ENCODE measurements around the gene CAP2.

The CAP2 gene, protein sequence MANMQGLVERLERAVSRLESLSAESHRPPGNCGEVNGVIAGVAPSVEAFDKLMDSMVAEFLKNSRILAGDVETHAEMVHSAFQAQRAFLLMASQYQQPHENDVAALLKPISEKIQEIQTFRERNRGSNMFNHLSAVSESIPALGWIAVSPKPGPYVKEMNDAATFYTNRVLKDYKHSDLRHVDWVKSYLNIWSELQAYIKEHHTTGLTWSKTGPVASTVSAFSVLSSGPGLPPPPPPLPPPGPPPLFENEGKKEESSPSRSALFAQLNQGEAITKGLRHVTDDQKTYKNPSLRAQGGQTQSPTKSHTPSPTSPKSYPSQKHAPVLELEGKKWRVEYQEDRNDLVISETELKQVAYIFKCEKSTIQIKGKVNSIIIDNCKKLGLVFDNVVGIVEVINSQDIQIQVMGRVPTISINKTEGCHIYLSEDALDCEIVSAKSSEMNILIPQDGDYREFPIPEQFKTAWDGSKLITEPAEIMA

DNA sequence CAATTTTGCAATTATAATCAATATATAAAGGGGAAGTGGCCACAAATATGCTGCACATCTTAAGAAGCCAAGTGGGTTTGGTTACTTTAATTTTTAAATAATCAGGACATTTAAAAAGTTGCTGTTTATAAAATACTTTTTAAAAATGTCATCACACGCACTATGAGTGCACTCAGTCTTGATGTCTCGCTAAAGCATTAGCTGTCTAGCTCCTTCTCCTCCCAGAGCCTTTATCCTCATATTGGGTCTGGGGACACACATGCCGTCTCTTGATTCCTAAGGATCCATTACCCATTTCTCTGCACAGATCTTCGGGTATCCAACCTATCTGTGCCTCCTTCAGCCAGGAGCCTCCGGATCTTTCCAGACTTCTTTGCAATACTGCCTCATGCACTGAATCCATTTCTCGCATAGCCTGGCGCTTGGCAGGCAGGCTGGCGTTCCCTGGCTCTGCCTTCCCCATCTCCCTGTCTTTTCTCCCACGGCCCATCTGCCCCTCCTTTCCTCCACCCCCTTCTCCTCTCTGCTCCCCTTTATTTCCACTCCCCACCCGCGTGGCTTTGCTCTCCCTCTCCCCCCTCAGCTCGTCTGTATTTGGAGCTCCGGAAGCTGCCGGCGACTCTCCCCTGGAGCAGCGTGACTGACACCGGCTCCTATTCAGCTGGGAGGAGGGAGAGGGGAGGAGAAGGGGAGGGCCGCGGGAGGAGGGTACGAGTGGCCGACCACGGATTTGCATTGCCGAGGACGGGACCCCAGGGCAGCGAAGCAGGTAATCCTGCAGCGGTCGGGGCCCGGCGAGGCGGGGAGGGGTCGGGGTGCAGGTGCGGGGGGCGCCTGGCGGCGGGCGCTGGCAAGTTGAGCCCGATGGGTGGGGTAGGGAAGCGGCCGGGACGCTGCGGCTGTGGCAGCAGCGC is at the start of gene CAP2:
Gene CAP2, plus strand, starts transcription at position 618 of the 914 bp plus-strand sequence. CDS start 27,961 bp downstream, outside the sequence.
- peak within 1 kb of the TSS; percentile 66 to 86 (median 80) for H3K4me3 ChIP-seq
- H3K4me1 ChIP-seq, result peaks cover 0 to 19% (median 13%) of the 10 kb centered on the region in 10 experiments; a peak in 17 of 20 replicates
- peaks cover 0 to 16% (median 9%) of the 10 kb centered on the region in 11 experiments; a peak in 7 of 22 replicates for H3K36me3 ChIP-seq
- TF ChIP-seq Cebpa-rat (IDR thresholded peaks at IDR 0.05), result no peak
- peak within 1 kb of the TSS; percentile 72 to 92 (median 83) for H3K9ac ChIP-seq
- H3K4me2 ChIP-seq, result peak within 1 kb of the TSS; percentile 79 to 97 (median 89)
- peak within 1 kb of the TSS in 10 of 11 experiments; percentile 9 to 86 (median 82); a peak in 20 of 22 replicates for H3K27ac ChIP-seq
- H3K9me3 ChIP-seq (replicated peaks in 1 of 11), result peaks cover 0 to 21% (median 9%) of the 10 kb centered on the region in 11 experiments; a peak in 13 of 22 replicates
- peaks cover 0 to 14% (median 0%) of the 10 kb centered on the region in 11 experiments; a peak in 7 of 22 replicates for H3K27me3 ChIP-seq
- H4K20me1 ChIP-seq, result no peaks in the 10 kb centered on the region

DNA sequence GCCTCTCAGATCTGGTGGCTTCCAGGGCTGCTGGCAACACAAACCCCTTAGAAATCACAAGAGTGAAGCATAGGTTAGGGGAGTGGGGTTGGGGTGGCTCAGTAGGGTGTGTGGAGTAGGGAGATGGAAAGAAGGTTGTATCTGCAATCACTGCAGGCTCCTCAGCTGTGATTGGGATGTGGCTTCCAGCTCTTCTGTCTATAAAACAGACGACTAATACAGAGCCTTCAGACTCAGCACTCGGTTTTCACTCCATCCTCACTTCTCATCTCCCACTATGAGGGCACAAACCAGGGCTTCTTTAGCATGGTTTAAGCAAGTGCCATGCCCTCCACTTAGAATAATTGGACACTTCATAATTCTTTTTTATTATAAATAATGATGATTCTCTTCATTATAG is 46.4 kb upstream of the CAP2 start:
- Histone ChIP-seq H3K4me2 (no peak overlapping the region), H3K4me3 (no peak overlapping the region), H3K27me3 (no peaks in the 10 kb centered on the region), H3K4me1 (no peaks in the 10 kb centered on the region), H4K20me1 (no peaks in the 10 kb centered on the region), H3K9ac (no peak overlapping the region), H3K27ac (no peak overlapping the region), H3K36me3 (no peaks in the 10 kb centered on the region), H3K9me3 (replicated peaks in 1 of 11) (peaks cover 5 to 18% (median 11%) of the 10 kb centered on the region in 11 experiments; a peak in 19 of 22 replicates)
- no peak for TF ChIP-seq Cebpa-rat (IDR thresholded peaks at IDR 0.05)

DNA sequence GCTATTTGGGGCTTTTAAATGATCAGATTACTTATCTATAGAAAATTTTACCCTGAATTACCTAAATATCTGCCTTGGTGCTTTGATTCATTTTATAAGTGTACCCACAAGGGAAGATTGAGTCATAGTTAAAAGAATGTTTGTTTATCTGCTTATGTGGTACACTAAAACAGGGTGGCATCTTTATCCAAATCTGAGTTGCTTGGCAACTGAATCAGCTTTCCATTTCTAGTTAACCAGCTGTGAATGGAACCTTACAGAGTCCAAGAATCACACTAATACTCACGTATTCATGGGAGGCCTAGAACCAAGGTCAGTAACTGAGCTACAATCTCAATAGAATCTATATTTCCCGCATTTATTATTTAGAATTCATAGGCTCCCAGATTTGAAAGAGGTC is 44.0 kb upstream of the CAP2 start:
- Histone ChIP-seq H3K4me3 (no peak overlapping the region), H3K4me1 (peaks cover 0 to 12% (median 10%) of the 10 kb centered on the region in 10 experiments; a peak in 14 of 20 replicates), H4K20me1 (no peaks in the 10 kb centered on the region), H3K4me2 (no peak overlapping the region), H3K36me3 (no peaks in the 10 kb centered on the region), H3K9me3 (replicated peaks in 1 of 11) (peaks cover 0 to 17% (median 10%) of the 10 kb centered on the region in 11 experiments; a peak in 15 of 22 replicates), H3K27me3 (no peaks in the 10 kb centered on the region), H3K9ac (no peak overlapping the region), H3K27ac (no peak overlapping the region)
- TF ChIP-seq Cebpa-rat (IDR thresholded peaks at IDR 0.05), result no peak

DNA sequence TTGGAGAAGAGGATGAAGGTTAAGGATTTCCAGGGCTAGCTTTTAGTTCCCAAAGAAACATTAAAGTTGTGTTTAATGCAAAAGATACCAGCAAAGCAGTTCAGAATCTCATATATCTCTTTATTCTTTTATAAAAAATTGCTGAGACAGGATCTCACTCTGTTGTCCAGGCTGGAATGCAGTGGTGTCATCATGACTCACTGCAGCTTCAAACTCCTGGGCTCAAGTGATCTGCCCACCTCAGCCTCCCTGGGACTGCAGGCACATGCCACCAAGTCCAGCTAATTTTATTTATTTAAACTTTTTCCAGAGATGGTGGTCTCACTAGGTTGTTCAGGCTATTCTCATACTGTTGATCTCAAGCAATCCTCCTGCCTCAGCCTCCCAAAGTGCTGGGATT is 41.1 kb upstream of the CAP2 start:
- H3K27me3 ChIP-seq, result no peaks in the 10 kb centered on the region
- H3K4me2 ChIP-seq, result no peak overlapping the region
- no peak overlapping the region for H3K4me3 ChIP-seq
- peaks cover 3 to 29% (median 20%) of the 10 kb centered on the region in 11 experiments; a peak in 18 of 22 replicates for H3K9me3 ChIP-seq (replicated peaks in 1 of 11)
- H3K9ac ChIP-seq, result no peak overlapping the region
- peak overlapping the region in 2 of 11 experiments; percentile 22 to 29; a peak in 2 of 22 replicates for H3K27ac ChIP-seq
- H3K36me3 ChIP-seq, result no peaks in the 10 kb centered on the region
- TF ChIP-seq Cebpa-rat (IDR thresholded peaks at IDR 0.05), result no peak
- H4K20me1 ChIP-seq, result no peaks in the 10 kb centered on the region
- peaks cover 14 to 29% (median 25%) of the 10 kb centered on the region in 10 experiments for H3K4me1 ChIP-seq

DNA sequence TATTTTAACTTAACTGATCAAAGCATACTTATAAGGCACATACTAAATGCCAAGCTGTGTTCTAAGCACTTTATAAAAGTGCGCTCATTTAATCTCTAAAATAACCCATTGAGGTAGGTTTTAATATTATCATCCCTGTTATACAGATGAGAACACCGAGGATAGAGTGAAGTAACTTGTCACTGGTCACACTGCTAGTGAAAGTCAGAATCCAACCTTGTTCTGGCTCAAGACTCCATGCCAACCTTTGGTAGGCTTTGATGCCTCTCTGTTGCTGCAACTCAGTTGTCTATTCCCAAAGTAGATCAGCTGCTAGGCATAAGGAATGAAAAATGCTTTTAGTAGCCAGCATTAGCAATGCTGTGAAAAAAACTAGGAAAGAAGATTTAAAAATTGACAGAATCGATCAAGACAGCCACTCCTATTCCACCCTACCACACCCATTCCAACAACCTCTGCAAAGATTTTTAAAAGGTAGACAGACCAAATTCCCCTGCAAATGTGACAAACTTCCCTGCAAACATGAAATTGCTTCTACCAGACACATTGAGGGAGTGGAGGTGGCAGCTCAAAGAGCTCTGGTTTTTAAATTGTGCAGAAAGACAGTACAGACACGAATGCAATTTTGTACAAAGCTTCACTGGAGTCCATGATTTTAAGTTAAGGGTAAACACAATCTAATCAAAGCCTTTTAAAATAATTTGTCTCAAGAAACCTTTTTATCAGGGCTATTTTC is 39.8 kb upstream of the CAP2 start:
- peak overlapping the region in 2 of 10 experiments; percentile 0 to 20; a peak in 2 of 20 replicates for H3K4me3 ChIP-seq
- peak overlapping the region in 9 of 11 experiments; percentile 46 to 91 (median 83); a peak in 16 of 22 replicates for H3K27ac ChIP-seq
- H3K27me3 ChIP-seq, result no peaks in the 10 kb centered on the region
- TF ChIP-seq Cebpa-rat (IDR thresholded peaks at IDR 0.05), result no peak
- no peaks in the 10 kb centered on the region for H4K20me1 ChIP-seq
- H3K9ac ChIP-seq, result peak overlapping the region in 4 of 11 experiments; percentile 45 to 75 (median 54); a peak in 9 of 22 replicates
- peaks cover 16 to 42% (median 33%) of the 10 kb centered on the region in 11 experiments for H3K9me3 ChIP-seq (replicated peaks in 1 of 11)
- H3K36me3 ChIP-seq, result 0 out of 22 replicates have a peak, but pooled peaks cover 0 to 5% (median 0%) of the 10 kb centered on the region in 11 experiments
- H3K4me1 ChIP-seq, result peaks cover 14 to 30% (median 25%) of the 10 kb centered on the region in 10 experiments
- peak overlapping the region in 7 of 11 experiments; percentile 7 to 69 (median 35); a peak in 9 of 22 replicates for H3K4me2 ChIP-seq

DNA sequence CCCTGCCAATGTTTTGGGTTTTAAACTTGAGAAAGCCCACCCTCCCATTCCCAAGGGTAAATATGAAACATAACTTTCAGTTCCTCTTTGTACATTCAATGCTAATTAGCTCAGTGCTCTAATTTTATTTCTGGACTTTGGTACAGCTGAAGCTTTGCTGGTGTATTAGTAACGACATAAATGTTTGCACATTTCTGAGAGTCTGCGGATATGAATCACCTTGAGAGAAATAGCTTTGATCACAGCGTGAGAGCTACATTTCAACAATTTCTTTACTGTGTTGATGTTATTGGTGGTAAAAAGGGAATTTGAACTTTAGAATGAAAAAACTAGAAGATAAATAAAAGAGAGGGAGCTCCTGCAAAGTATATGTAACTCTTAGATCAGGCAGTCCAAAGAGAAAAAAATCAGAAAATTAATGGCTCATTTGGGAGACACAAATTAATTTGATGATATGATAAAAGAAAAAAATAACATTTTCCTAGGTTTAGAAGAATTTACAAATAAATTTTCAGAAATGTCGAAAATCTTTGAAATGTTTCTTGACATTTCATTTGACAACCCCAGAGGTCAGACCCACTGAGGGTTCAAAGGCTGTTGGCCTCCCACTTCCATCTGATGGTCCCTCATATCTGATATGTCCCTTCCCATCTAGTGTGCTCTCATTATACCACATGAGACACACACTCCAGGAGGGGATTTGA is 38.5 kb upstream of the CAP2 start:
- H4K20me1 ChIP-seq, result no peaks in the 10 kb centered on the region
- peak in 1 of 11 experiments; percentile 9; a peak in 1 of 22 replicates for TF ChIP-seq Cebpa-rat (IDR thresholded peaks at IDR 0.05)
- H3K4me1 ChIP-seq, result peaks cover 14 to 35% (median 26%) of the 10 kb centered on the region in 10 experiments
- H3K9ac ChIP-seq, result peak overlapping the region in 7 of 11 experiments; percentile 38 to 75 (median 67); a peak in 13 of 22 replicates
- H3K27me3 ChIP-seq, result no peaks in the 10 kb centered on the region
- 0 out of 20 replicates have a peak overlapping the region, but pooled peaks of 1 of the 10 experiments have one; percentile 2 for H3K4me3 ChIP-seq
- H3K4me2 ChIP-seq, result peak overlapping the region; percentile 45 to 87 (median 58)
- H3K9me3 ChIP-seq (replicated peaks in 1 of 11), result peaks cover 21 to 54% (median 45%) of the 10 kb centered on the region in 11 experiments
- H3K36me3 ChIP-seq, result 0 out of 22 replicates have a peak, but pooled peaks cover 0 to 6% (median 0%) of the 10 kb centered on the region in 11 experiments
- peak overlapping the region in 9 of 11 experiments; percentile 46 to 91 (median 83); a peak in 18 of 22 replicates for H3K27ac ChIP-seq

DNA sequence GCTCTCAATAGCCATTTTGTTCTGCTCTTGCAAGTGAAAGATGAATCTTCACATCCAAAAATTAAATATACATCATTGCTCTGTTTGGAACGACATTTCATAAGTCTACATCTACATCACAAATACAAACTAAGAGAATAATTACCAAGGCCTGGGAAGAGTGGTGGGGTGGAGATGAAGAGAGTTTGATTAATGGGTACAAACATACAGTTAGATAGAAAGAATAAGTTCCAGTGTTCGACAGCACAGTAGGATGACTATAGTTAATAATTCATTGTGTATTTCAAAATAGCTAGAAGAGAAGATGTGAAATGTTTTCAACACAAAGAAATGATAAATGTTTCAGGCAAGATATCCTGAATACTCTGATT is 38.0 kb upstream of the CAP2 start:
- Histone ChIP-seq H3K9ac (peak overlapping the region in 7 of 11 experiments; percentile 30 to 75 (median 67); a peak in 13 of 22 replicates), H3K4me1 (peaks cover 14 to 35% (median 26%) of the 10 kb centered on the region in 10 experiments)

More for the DNA sequence above, 38.0 kb upstream of the CAP2 start:
- H3K36me3 ChIP-seq, result 0 out of 22 replicates have a peak, but pooled peaks cover 0 to 6% (median 0%) of the 10 kb centered on the region in 11 experiments
- peaks cover 21 to 57% (median 45%) of the 10 kb centered on the region in 11 experiments for H3K9me3 ChIP-seq (replicated peaks in 1 of 11)
- peak overlapping the region in 9 of 11 experiments; percentile 46 to 91 (median 83); a peak in 18 of 22 replicates for H3K27ac ChIP-seq
- H4K20me1 ChIP-seq, result no peaks in the 10 kb centered on the region
- no peaks in the 10 kb centered on the region for H3K27me3 ChIP-seq
- 0 out of 20 replicates have a peak overlapping the region, but pooled peaks of 1 of the 10 experiments have one; percentile 2 for H3K4me3 ChIP-seq
- H3K4me2 ChIP-seq, result peak overlapping the region; percentile 45 to 87 (median 58)
- TF ChIP-seq Cebpa-rat (IDR thresholded peaks at IDR 0.05), result no peak
